HCT116 (cell line): ENCODE results near the gene PLCL2. TPM values are rescaled to one million over a fixed set of nuclear protein-coding genes. Genes with fewer than 3 reads are reported as not detected.

ENCODE experiments used
- ATAC-seq: fragments of 200-7000 bp; cut with Tn5 transposase; 2 replicates; pipeline ENCODE4 v1.9.1; 2020; ENCODE audit warnings: mild to moderate bottlenecking, moderate library complexity
- BruUV-seq: library from RNA; stranded (reverse); fragments of 400-500 nt; replicated peaks from 2 replicates; lab custom pipeline; 2021; lab: Mats Ljungman, UMichigan
- CTCF ChIA-PET: fragments of 300-600 bp; sonication (Branson Sonifier 250); formaldehyde crosslinking; loops from one replicate; lab custom pipeline; 2021; ENCODE audit warnings: antibody characterized with exemption; lab: Charles Lee
- POLR2A ChIA-PET: fragments of 300-600, 350-600 bp; sonication (Branson Sonifier 250); formaldehyde crosslinking; loops from one replicate; lab custom pipeline; 2021; ENCODE audit warnings: antibody characterized with exemption; lab: Charles Lee
- RAD21 ChIA-PET, 2 experiments: fragments of 300-600 bp; sonication (Branson Sonifier 250); formaldehyde crosslinking; loops; one replicate each; lab custom pipeline; 2023; ENCODE audit warnings: low total read pairs in 2 of 2; ENCODE audit not compliant: uncharacterized antibody in 2 of 2, unreplicated experiment in 2 of 2, low non-redundant PET in 1 of 2; lab: Charles Lee
- DNase-seq: peaks from one replicate; pipeline ENCODE4 v3.0.0-alpha.2; 2010; ENCODE audit warnings: low read depth, low spot score
- H2AFZ ChIP-seq: fragments of 200-600 bp; shearing (Covaris generic), sonication (generic); 2 replicates; pipeline ENCODE4 v1.6.1; 2017; ENCODE audit warnings: low read depth, mixed run types, mixed read lengths, antibody characterized with exemption, low read length; ENCODE audit not compliant: poor library complexity, severe bottlenecking
- H3K27ac ChIP-seq: 2 replicates; pipeline ENCODE4 v1.5.1; 2012; ENCODE audit warnings: low read depth, low read length
- H3K27me3 ChIP-seq: fragments of 200-600 bp; sonication (generic); 2 replicates; pipeline ENCODE4 v1.6.1; 2016; ENCODE audit warnings: mixed run types, low read length, mixed read lengths; ENCODE audit not compliant: insufficient read depth
- H3K36me3 ChIP-seq, 2 experiments: fragments of 200-500 bp in 1 of 2; fragments of 200-600 bp in 1 of 2; sonication (Bioruptor generic) in 1 of 2; sonication (generic) in 1 of 2; 2 replicates each; pipeline versions ENCODE4 v1.5.1 to v1.6.1; 2014 to 2016; ENCODE audit warnings: low read length in 2 of 2, inconsistent platforms in 1 of 2, mixed read lengths in 1 of 2, mixed run types in 1 of 2; ENCODE audit not compliant: insufficient read depth in 2 of 2, control insufficient read depth in 1 of 2
- H3K4me1 ChIP-seq, 2 experiments: fragments of 200-600 bp in 1 of 2; sonication (generic) in 1 of 2; 2 replicates each; pipeline versions ENCODE4 v1.5.1 to v1.6.1; 2012 to 2017; ENCODE audit warnings: low read length in 2 of 2, inconsistent platforms in 1 of 2, mild to moderate bottlenecking in 1 of 2, mixed read lengths in 1 of 2, mixed run types in 1 of 2, moderate library complexity in 1 of 2; ENCODE audit not compliant: insufficient read depth in 2 of 2, control insufficient read depth in 1 of 2
- H3K4me2 ChIP-seq: fragments of 200-600 bp; sonication (generic); 2 replicates; pipeline ENCODE4 v1.6.1; 2017; ENCODE audit warnings: mixed run types, low read length, mixed read lengths
- H3K4me3 ChIP-seq, 2 experiments: fragments of 200-600 bp in 1 of 2; sonication (generic) in 1 of 2; replicated peaks in 1 of 2; 2 replicates each; pipeline ENCODE4 v1.5.1; 2011 to 2016; ENCODE audit warnings: low read length in 2 of 2, control low read depth in 1 of 2, low read depth in 1 of 2, mild to moderate bottlenecking in 1 of 2, mixed read lengths in 1 of 2, mixed run types in 1 of 2
- H3K79me2 ChIP-seq: fragments of 200-600 bp; sonication (generic); 2 replicates; pipeline ENCODE4 v1.6.1; 2017; ENCODE audit warnings: mild to moderate bottlenecking, mixed run types, low read length, moderate library complexity, mixed read lengths; ENCODE audit not compliant: insufficient read depth
- H3K9ac ChIP-seq: fragments of 200-600 bp; sonication (generic); 2 replicates; pipeline ENCODE4 v1.6.1; 2016; ENCODE audit warnings: low read length, mixed read lengths
- H3K9me2 ChIP-seq: fragments of 200-600 bp; sonication (generic), shearing (Covaris generic); 2 replicates; pipeline ENCODE4 v1.6.1; 2017; ENCODE audit warnings: mixed run types, mild to moderate bottlenecking, moderate library complexity; ENCODE audit not compliant: insufficient read depth
- H3K9me3 ChIP-seq, 2 experiments: fragments of 200-500 bp in 1 of 2; fragments of 200-600 bp in 1 of 2; sonication (Bioruptor generic) in 1 of 2; sonication (generic) in 1 of 2; 2 replicates each; pipeline ENCODE4 v1.6.1; 2014 to 2017; ENCODE audit warnings: low read length in 2 of 2, mixed read lengths in 2 of 2, inconsistent platforms in 1 of 2, low read depth in 1 of 2, mild to moderate bottlenecking in 1 of 2, mixed run types in 1 of 2, moderate library complexity in 1 of 2; ENCODE audit not compliant: control insufficient read depth in 1 of 2, insufficient read depth in 1 of 2
- H4K20me1 ChIP-seq: fragments of 200-600 bp; sonication (generic), shearing (Covaris generic); 2 replicates; pipeline ENCODE4 v1.6.1; 2017; ENCODE audit warnings: mixed run types, mild to moderate bottlenecking, moderate library complexity; ENCODE audit not compliant: insufficient read depth
- CBX3 ChIP-seq: IDR thresholded peaks from 2 replicates; pipeline ENCODE4 v1.6.1; 2012; ENCODE audit warnings: low read depth
- CEBPB ChIP-seq: IDR thresholded peaks from 2 replicates; pipeline ENCODE4 v1.6.1; 2012; ENCODE audit warnings: low read depth
- EZH2phosphoT487 ChIP-seq: fragments of 200-600 bp; IDR thresholded peaks from 2 replicates; pipeline ENCODE4 v1.6.1; 2018; ENCODE audit warnings: antibody characterized with exemption, borderline replicate concordance
- FOSL1 ChIP-seq: IDR thresholded peaks from 2 replicates; pipeline ENCODE4 v1.6.1; 2012; ENCODE audit warnings: low read depth
- JUND ChIP-seq: IDR thresholded peaks from 2 replicates; pipeline ENCODE4 v1.6.1; 2012
- POLR2A ChIP-seq: IDR thresholded peaks from 2 replicates; pipeline ENCODE4 v1.7.0; 2011; ENCODE audit warnings: borderline replicate concordance; ENCODE audit not compliant: insufficient read depth, insufficient read length; ENCODE audit errors: extremely low read depth
- RAD21 ChIP-seq: IDR thresholded peaks from 2 replicates; pipeline ENCODE4 v1.6.1; 2012; ENCODE audit warnings: low read depth, mild to moderate bottlenecking
- SIN3A ChIP-seq: IDR thresholded peaks from 2 replicates; pipeline ENCODE4 v1.6.1; 2012; ENCODE audit warnings: low read depth
- YY1 ChIP-seq: IDR thresholded peaks from 2 replicates; pipeline ENCODE4 v1.6.1; 2011; ENCODE audit warnings: low read length, low read depth, moderate library complexity, mild to moderate bottlenecking; ENCODE audit not compliant: insufficient replicate concordance; ENCODE audit errors: extremely low read depth
- ZFX ChIP-seq: fragments of 450-650 bp; IDR thresholded peaks from 2 replicates; pipeline ENCODE4 v1.6.1; 2017
- ZNF274 ChIP-seq: fragments of 200-500 bp; sonication (Bioruptor generic); IDR thresholded peaks from 2 replicates; pipeline ENCODE4 v1.6.1; 2014; ENCODE audit warnings: mild to moderate bottlenecking, low read depth, low read length, inconsistent platforms
- intact Hi-C: fragments of 100-400 bp; cut with micrococcal nuclease; formaldehyde crosslinking; loops from 2 replicates; pipeline ENCODE4 v1.10.0; 2022
- total RNA-seq: library from RNA; stranded (reverse); gene quantifications from one replicate; pipeline ENCODE4 v1.2.1, GENCODE V29; 2021; ENCODE audit not compliant: unreplicated experiment
- TF ChIP-seq, protein P1 (sequence below), 3 experiments: fragments of 200-600 bp in 1 of 3; sonication (generic) in 1 of 3; IDR thresholded peaks in 2 of 3; conservative IDR thresholded peaks in 1 of 3; 2 replicates each; pipeline ENCODE4 v1.5.1; 2012 to 2017; ENCODE audit warnings: low read depth in 2 of 3, low read length in 2 of 3, antibody characterized with exemption in 1 of 3, borderline replicate concordance in 1 of 3, control low read depth in 1 of 3, mild to moderate bottlenecking in 1 of 3, mixed read lengths in 1 of 3, mixed run types in 1 of 3, moderate library complexity in 1 of 3; ENCODE audit not compliant: insufficient read depth in 1 of 3

Gene PLCL2
- total RNA-seq, 1 experiment from 2014 or later = 2.2 TPM

DNA sequence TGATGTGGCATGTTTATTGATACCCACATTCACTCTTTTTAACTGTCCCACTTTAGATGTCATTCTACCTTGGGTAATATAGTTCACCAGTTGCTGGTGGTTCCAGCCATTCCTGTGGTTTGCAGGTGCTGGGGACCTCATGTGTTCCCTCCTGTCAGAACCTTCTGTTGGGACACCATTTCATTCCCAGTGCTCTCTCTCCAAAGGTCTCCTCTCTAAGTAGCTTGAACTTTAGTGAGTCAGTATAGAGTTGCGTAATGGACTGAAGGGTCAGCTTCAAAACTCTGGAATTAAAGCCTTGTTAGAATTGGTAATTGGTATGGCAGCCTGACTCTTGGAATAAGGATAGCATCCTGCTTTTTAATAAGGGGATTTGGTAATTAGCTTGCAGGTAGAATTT is 108.5 kb downstream of the PLCL2 start:
- Histone ChIP-seq H2AFZ (no peak overlapping the region), H3K79me2 (no peaks in the 10 kb centered on the region), H3K9me2 (no peaks in the 10 kb centered on the region), H3K4me3 (no peak overlapping the region), H4K20me1 (no peaks in the 10 kb centered on the region), H3K27ac (no peak overlapping the region), H3K4me2 (no peak overlapping the region), H3K4me1 (no peaks in the 10 kb centered on the region), H3K36me3 (no peaks in the 10 kb centered on the region), H3K9ac (no peak overlapping the region), H3K27me3 (no peaks in the 10 kb centered on the region), H3K9me3 (no peaks in the 10 kb centered on the region)
- ATAC-seq (no peak), DNase-seq (no peak)
- intact Hi-C loops = no loop called here
- no TSS peak for BruUV-seq
- CTCF ChIA-PET = no interaction called here
- POLR2A ChIA-PET = no interaction called here
- TF ChIP-seq EZH2phosphoT487 (no peak), POLR2A (no peak), CEBPB (peak; percentile 57; the same call in 1 of the 2 replicates), SIN3A (no peak)
- RAD21 ChIA-PET = no interaction called here

DNA sequence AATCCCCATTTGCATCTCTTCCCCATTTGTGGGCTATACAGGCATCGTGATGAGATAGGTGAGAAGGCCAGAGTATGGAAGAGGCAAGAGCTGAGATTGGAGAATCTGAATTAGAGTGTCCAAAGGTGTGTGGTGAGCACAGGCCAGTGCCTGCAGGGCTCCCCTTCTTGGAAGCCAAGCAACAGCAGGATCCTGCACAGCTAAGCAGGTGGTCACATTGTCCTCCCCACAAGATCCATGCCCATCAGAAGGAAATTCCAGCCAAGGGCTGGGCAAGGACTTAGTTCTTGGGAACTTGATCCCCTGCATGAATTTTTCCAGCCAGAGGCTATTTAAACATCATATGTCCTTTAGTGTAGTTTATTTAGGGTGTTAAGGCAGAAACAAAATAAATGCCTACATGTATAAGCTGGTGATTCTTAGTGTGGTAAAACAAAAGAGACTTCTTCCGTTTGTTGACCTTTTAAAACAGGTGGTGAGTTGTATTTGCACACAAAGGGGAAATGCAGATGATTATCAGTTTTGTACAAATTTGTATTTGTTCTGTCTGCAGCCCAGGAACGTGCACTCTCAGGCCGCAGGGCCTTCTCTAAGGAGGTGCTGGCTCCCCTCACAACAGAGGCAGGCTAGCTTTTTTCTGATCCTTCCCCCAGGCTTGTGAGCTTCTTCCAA is 110.2 kb downstream of the PLCL2 start:
- CTCF ChIA-PET = no interaction called here
- RAD21 ChIA-PET = no interaction called here
- Histone ChIP-seq H3K9me3 (no peaks in the 10 kb centered on the region), H3K4me3 (no peak overlapping the region), H3K4me1 (no peaks in the 10 kb centered on the region), H3K9me2 (no peaks in the 10 kb centered on the region), H3K27ac (no peak overlapping the region), H3K36me3 (no peaks in the 10 kb centered on the region), H3K4me2 (no peak overlapping the region), H3K79me2 (no peaks in the 10 kb centered on the region), H2AFZ (no peak overlapping the region), H4K20me1 (no peaks in the 10 kb centered on the region), H3K27me3 (no peaks in the 10 kb centered on the region), H3K9ac (no peak overlapping the region)
- no TSS peak for BruUV-seq
- ATAC-seq (no peak), DNase-seq (no peak)
- POLR2A ChIA-PET = no interaction called here
- TF ChIP-seq YY1 (no peak), SIN3A (no peak), FOSL1 (no peak), RAD21 (no peak), ZFX (no peak), CBX3 (no peak), ZNF274 (no peak), JUND (no peak), POLR2A (no peak)
- TF ChIP-seq, protein P1, sequence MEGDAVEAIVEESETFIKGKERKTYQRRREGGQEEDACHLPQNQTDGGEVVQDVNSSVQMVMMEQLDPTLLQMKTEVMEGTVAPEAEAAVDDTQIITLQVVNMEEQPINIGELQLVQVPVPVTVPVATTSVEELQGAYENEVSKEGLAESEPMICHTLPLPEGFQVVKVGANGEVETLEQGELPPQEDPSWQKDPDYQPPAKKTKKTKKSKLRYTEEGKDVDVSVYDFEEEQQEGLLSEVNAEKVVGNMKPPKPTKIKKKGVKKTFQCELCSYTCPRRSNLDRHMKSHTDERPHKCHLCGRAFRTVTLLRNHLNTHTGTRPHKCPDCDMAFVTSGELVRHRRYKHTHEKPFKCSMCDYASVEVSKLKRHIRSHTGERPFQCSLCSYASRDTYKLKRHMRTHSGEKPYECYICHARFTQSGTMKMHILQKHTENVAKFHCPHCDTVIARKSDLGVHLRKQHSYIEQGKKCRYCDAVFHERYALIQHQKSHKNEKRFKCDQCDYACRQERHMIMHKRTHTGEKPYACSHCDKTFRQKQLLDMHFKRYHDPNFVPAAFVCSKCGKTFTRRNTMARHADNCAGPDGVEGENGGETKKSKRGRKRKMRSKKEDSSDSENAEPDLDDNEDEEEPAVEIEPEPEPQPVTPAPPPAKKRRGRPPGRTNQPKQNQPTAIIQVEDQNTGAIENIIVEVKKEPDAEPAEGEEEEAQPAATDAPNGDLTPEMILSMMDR (IDR thresholded peaks at IDR 0.05 in 2 of 3, conservative IDR thresholded peaks at IDR 0.05 in 1 of 3; ENCODE audit: borderline replicate concordance in 1 of 3, insufficient read depth in 1 of 3, low read depth in 2 of 3, low read length in 2 of 3) = no peak
- intact Hi-C loops = no loop called here
